Measurements from ENCODE around the gene POC5. TPM values are rescaled to one million over a fixed set of nuclear protein-coding genes. Genes with fewer than 3 reads are reported as not detected.
A peak's percentile ranks its signal among the peaks of the same experiment; 100 is the strongest.
"Not testable (repeated sequence)": the region's sequence is repeated elsewhere in the genome, so short reads cannot be mapped to it uniquely, and the experiment has no call there.

POC5 gene
- total RNA-seq, 3 donors from 2014 or later = 7.7 to 13.3 (median 9.5) TPM

DNA sequence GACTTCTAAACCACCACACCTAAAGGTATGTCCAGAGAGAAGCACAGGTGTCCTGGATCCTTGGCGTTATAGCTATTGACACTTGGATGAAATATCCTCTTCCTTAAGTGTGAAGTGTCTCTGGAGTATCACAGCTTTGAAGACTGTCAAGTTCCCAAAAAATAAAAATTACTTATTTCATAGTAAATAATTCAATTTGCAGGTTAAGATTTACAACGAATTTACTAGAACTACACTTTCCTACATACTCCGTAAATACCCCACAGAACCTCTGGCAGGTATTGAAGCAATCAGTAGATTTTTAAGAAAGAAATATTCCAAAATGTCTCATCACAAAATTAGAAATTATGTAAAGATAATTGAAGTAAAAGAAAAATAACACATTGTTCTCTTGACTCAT is 27.1 kb upstream of the POC5 start:
- Histone ChIP-seq H3K4me3 (no peak overlapping the region), H3K9me3 (no peaks in the 10 kb centered on the region), H3K36me3 (ENCODE audit: low read depth) (no peaks in the 10 kb centered on the region), H3K4me1 (ENCODE audit: low read depth) (no peaks in the 10 kb centered on the region)
- DNase-seq (no peak), ATAC-seq (no peak)
- intact Hi-C loops (cut with DNase I, micrococcal nuclease) = no loop called here
- TF ChIP-seq, protein P1, sequence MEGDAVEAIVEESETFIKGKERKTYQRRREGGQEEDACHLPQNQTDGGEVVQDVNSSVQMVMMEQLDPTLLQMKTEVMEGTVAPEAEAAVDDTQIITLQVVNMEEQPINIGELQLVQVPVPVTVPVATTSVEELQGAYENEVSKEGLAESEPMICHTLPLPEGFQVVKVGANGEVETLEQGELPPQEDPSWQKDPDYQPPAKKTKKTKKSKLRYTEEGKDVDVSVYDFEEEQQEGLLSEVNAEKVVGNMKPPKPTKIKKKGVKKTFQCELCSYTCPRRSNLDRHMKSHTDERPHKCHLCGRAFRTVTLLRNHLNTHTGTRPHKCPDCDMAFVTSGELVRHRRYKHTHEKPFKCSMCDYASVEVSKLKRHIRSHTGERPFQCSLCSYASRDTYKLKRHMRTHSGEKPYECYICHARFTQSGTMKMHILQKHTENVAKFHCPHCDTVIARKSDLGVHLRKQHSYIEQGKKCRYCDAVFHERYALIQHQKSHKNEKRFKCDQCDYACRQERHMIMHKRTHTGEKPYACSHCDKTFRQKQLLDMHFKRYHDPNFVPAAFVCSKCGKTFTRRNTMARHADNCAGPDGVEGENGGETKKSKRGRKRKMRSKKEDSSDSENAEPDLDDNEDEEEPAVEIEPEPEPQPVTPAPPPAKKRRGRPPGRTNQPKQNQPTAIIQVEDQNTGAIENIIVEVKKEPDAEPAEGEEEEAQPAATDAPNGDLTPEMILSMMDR (IDR thresholded peaks at IDR 0.05) = no peak

DNA sequence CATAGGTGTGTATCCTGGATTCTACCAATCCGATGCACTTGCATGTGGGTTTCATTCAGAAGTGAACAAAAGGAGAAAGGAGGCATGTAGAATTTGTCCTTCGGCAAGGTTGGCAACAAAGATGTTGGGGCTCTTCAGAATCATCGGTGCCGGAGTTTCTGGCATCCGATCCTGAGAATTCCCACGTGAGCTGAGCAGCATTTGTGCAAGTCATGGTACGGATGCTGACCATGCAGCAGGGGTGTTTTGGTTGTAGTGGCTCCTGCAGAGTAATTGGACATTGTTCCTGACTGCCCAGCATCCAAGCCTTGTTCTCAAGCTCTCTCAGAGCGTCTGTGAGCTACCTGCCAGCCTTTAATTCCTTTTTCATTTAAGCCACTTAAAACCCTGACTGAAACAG is 19.0 kb upstream of the POC5 start:
- intact Hi-C loops (cut with DNase I, micrococcal nuclease) = no loop called here

DNA sequence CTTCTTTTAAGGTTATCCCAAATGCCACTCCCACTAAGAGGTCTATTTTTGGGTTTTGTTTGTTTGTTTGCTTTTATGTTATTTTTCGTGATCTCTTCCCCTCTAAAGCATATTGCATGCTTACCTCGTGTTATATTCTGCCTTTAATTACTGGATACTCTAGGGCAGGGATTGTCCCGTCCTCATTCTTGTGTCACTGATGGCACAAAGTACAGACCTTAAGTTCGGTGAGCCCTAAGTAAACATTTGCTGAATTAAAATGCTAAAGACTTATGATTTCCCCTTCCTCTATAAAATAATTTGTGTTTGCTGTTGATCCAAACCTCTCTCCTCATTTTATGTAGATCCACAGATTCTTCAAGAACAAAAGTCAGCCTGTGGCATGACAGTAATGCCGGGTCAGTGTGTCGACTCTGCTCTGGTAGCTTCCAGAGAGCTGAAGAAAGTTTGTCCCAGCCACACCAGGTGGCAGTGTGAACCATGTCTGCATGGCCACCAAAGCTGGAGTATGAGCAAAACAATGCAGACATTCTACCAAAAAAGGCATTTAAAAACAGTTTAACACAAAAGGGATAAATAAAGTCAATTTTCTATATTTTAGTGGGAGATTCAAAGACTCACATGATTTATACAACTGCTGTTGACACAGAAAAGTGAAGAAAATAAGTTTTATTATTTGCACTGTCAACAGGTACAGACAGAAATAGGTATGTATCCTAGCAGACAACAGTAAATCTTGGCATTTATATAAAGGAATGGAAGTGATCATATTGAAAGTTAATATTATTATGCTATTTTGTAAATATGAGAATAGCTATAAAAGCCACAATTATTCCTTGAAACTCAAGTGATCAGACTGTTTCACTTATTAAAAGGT is 17.9 kb upstream of the POC5 start:
- DNase-seq (peak in 2 of 3 donors; percentile 50 to 71), ATAC-seq (peak; percentile 78)
- no peaks in the 10 kb centered on the region for H3K36me3 ChIP-seq (ENCODE audit: low read depth)
- TF ChIP-seq, protein P1 (IDR thresholded peaks at IDR 0.05) = peak; percentile 18
- intact Hi-C loops (cut with DNase I, micrococcal nuclease) = no loop called here
- no peaks in the 10 kb centered on the region for H3K9me3 ChIP-seq
- H3K4me3 ChIP-seq = no peak overlapping the region
- no peaks in the 10 kb centered on the region for H3K4me1 ChIP-seq (ENCODE audit: low read depth)

More for the DNA sequence above, 19.0 kb upstream of the POC5 start:
- TF ChIP-seq, protein P1 (IDR thresholded peaks at IDR 0.05) = no peak
- ATAC-seq (no peak), DNase-seq (no peak)
- H3K36me3 ChIP-seq (ENCODE audit: low read depth) = no peaks in the 10 kb centered on the region
- H3K4me1 ChIP-seq (ENCODE audit: low read depth) = no peaks in the 10 kb centered on the region
- H3K9me3 ChIP-seq = no peaks in the 10 kb centered on the region
- H3K4me3 ChIP-seq = no peak overlapping the region

DNA sequence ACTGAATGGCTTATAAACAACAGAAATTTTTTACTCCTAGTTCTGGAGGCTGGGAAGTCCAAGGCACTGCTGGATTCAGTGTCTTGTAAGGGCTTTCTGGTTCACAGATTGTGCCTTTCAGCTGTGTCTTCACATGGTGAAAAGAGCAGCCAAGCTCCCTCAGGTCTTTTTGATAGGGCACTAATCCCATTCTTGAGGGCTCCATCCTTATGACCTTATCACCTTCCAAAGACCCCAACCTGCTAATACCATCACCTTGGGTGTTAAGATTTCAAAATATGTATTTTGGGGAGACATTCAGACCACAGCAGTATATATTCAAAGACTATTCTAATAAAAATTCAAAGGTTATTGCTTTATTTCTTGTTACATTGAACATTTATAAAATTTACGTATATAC is 16.5 kb upstream of the POC5 start:
- Histone ChIP-seq H3K9me3 (no peaks in the 10 kb centered on the region), H3K4me1 (ENCODE audit: low read depth) (no peaks in the 10 kb centered on the region), H3K4me3 (no peak overlapping the region), H3K36me3 (ENCODE audit: low read depth) (no peaks in the 10 kb centered on the region)
- no peak for DNase-seq
- intact Hi-C loops (cut with DNase I, micrococcal nuclease) = no loop called here
- ATAC-seq = no peak
- TF ChIP-seq, protein P1 (IDR thresholded peaks at IDR 0.05) = no peak

DNA sequence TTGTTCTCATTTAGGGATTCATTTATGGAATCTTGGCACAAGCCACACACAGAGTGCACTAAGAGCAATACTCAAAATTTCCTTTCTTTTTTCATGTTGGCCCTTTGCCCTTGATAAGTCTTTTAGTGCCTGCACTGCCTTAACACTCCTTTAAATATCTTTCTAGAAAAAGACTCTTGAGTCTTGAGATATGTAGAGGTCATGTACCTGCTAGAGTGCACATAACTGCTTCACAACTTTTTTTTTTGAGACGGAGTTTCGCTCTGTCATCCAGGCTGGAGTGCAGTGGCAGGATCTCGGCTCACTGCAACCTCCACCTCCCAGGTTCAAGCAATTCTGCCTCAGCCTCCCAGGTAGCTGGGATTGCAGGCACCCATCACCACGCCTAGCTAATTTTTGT is 14.3 kb upstream of the POC5 start:
- H3K4me1 ChIP-seq (ENCODE audit: low read depth); ATAC-seq; H3K9me3 ChIP-seq; H3K4me3 ChIP-seq; H3K36me3 ChIP-seq (ENCODE audit: low read depth); DNase-seq; intact Hi-C loops (cut with DNase I, micrococcal nuclease): not testable (repeated sequence)

DNA sequence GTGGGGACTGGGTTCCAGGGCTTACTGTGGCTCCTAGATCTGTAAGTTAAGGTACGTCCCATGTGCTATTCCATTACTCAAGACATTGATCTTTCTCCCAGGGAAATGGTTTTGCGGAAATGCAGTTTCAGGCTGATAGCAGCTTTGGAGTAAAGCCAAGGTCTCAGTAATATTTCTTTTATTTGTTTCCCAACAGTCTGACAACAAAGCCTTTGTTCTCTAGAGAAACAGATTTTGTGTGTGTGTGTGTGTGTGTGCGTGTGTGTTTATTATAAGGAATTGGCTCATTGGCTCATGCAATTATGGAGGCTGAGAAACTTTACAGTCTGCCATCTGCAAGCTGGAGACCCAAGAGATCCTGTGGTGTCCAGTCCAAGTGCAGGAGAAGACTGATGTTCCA is 12.1 kb upstream of the POC5 start:
- H3K4me1 ChIP-seq (ENCODE audit: low read depth) = no peaks in the 10 kb centered on the region
- H3K4me3 ChIP-seq = no peak overlapping the region
- no peaks in the 10 kb centered on the region for H3K36me3 ChIP-seq (ENCODE audit: low read depth)
- DNase-seq (peak in 1 of 3 donors; percentile 83), ATAC-seq (peak; percentile 87)
- H3K9me3 ChIP-seq = no peaks in the 10 kb centered on the region
- intact Hi-C loops (cut with DNase I, micrococcal nuclease) = no loop called here
- TF ChIP-seq, protein P1 (IDR thresholded peaks at IDR 0.05) = no peak

Data from mucosa of descending colon (tissue), 3 donors.